ENCODE results near the gene CDKL2. TPM values are rescaled to one million over a fixed set of nuclear protein-coding genes. Genes with fewer than 3 reads are reported as not detected.

Gene CDKL2
- total and polyA plus RNA-seq, 9 of the 15 experiments (the other 6 are each of a cell fraction or from before 2014, with no cell fraction given), result 0.01 to 0.16 TPM; not detected in 7

GRCh38 chr4:75561789-75562188, 68.5 kb downstream of the CDKL2 start:
- intact Hi-C loops (cut with micrococcal nuclease), result no loop called here

DNA sequence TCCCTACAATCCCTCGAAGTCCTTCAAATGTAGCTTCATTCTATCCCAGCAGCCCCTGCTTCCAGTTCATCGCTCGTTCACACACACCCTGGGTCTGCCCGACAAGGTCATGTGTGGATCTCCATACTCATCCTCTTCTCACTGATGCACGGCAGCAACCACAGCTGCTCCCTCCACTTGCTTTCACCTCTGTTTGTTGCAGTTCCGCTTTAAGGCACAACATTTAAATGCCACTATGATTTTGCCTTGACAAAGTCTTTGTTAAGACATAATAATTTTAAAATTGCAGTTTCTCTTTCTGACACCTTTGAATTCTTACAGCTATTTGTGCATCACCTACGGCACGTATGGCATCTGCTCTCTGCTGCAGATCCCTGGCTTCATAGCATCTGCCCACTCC, 72.6 kb downstream of the CDKL2 start:
- ATAC-seq (no peak), DNase-seq (ENCODE audit: extremely low read depth in 1 of 4, low spot score in 3 of 4) (no peak), FAIRE-seq (no peak)
- ChIA-PET POLR2A (interaction anchor here (2.0 kb wide), 1 partner anchor 15 kb away, joined by 4 read pairs; no protein-coding TSS in a partner anchor), CTCF (ENCODE audit: low intra/inter-chr PET ratio) (no interaction called here)
- H3K4me2 ChIP-seq (ENCODE audit: insufficient read depth, low read length), result no peak overlapping the region
- peaks cover 3 to 4% of the 10 kb centered on the region in 2 experiments; a peak in 2 of 5 replicates for H3K4me1 ChIP-seq (replicated peaks in 1 of 2; ENCODE audit: control insufficient read depth in 2 of 2, insufficient read depth in 2 of 2, low read length in 2 of 2)
- no peaks in the 10 kb centered on the region for H4K20me1 ChIP-seq (replicated peaks; ENCODE audit: control insufficient read depth, insufficient read depth, low read length)
- intact Hi-C loops (cut with micrococcal nuclease) (no loop called here), in situ Hi-C loops (cut with MboI) (no loop called here)
- H3K9me1 ChIP-seq (ENCODE audit: control insufficient read depth, insufficient read depth, low read length), result no peaks in the 10 kb centered on the region
- peaks cover 15 to 22% of the 10 kb centered on the region in 2 experiments for H3K27me3 ChIP-seq (ENCODE audit: control insufficient read depth in 2 of 2, insufficient read depth in 2 of 2, low read length in 2 of 2)
- 5% methylated on average over 8 of the region's 8 CpGs for WGBS (ENCODE audit: insufficient coverage, low coverage, missing lambda C conversion rate)
- peak; percentile 63; the same call in 1 of the 2 replicates for TF ChIP-seq SPI1 (IDR thresholded peaks at IDR 0.05; ENCODE audit: borderline replicate concordance, low read depth, low read length)
- TF ChIP-seq ZNF165 (CRISPR knock-in tag; IDR thresholded peaks at IDR 0.05; ENCODE audit: borderline replicate concordance), result no peak
- no peak for TF ChIP-seq ZNF324 (CRISPR knock-in tag; IDR thresholded peaks at IDR 0.05)
- no TSS peak for BruUV-seq (replicated peaks)
- no peak overlapping the region for H3K27ac ChIP-seq (ENCODE audit: extremely low read depth, low read depth, low read length)
- H3K9ac ChIP-seq (ENCODE audit: insufficient read depth in 1 of 2, low read depth in 2 of 2, low read length in 2 of 2), result no peak overlapping the region
- H3K4me3 ChIP-seq, result no peak overlapping the region
- H3K9me3 ChIP-seq (replicated peaks; ENCODE audit: control insufficient read depth, insufficient read depth, low read depth, low read length), result no peaks in the 10 kb centered on the region
- H3K36me3 ChIP-seq (ENCODE audit: control insufficient read depth, insufficient read depth, low read length), result no peaks in the 10 kb centered on the region
- H3K79me2 ChIP-seq (ENCODE audit: control insufficient read depth, insufficient read depth, low read length), result no peaks in the 10 kb centered on the region
- H2AFZ ChIP-seq (ENCODE audit: low read depth, low read length), result no peak overlapping the region

More at GRCh38 chr4:75561789-75562188, 68.5 kb downstream of the CDKL2 start:
- CTCF ChIA-PET (ENCODE audit: low intra/inter-chr PET ratio), result no interaction called here
- H3K36me3 ChIP-seq (ENCODE audit: control insufficient read depth, insufficient read depth, low read length), result no peaks in the 10 kb centered on the region
- no peaks in the 10 kb centered on the region for H4K20me1 ChIP-seq (replicated peaks; ENCODE audit: control insufficient read depth, insufficient read depth, low read length)
- H3K27me3 ChIP-seq (ENCODE audit: control insufficient read depth in 2 of 2, insufficient read depth in 2 of 2, low read length in 2 of 2), result peaks cover 14 to 25% of the 10 kb centered on the region in 2 experiments
- TF ChIP-seq ZBED1 (IDR thresholded peaks at IDR 0.05) (no peak), MEIS2 (IDR thresholded peaks at IDR 0.05; ENCODE audit: partially characterized antibody) (peak; percentile 22), PKNOX1 (IDR thresholded peaks at IDR 0.05) (peak; percentile 52; the same call in 1 of the 2 replicates), NRF1 (conservative IDR thresholded peaks at IDR 0.05 in 1 of 2, IDR thresholded peaks at IDR 0.05 in 1 of 2) (peak in 1 of 2 experiments; percentile 40; a peak in 1 of 4 replicates)
- H3K27ac ChIP-seq (ENCODE audit: extremely low read depth, low read depth, low read length), result no peak overlapping the region
- no peak overlapping the region for H3K4me3 ChIP-seq
- no peaks in the 10 kb centered on the region for H3K9me1 ChIP-seq (ENCODE audit: control insufficient read depth, insufficient read depth, low read length)
- no peak overlapping the region; the same call in 1 of the 2 replicates for H3K4me2 ChIP-seq (ENCODE audit: insufficient read depth, low read length)
- POLR2A ChIA-PET, result no interaction called here
- FAIRE-seq (no peak), DNase-seq (ENCODE audit: extremely low read depth in 1 of 4, low spot score in 3 of 4) (peak in 2 of 4 experiments; percentile 27 to 34), ATAC-seq (peak; percentile 76)
- BruUV-seq (replicated peaks), result no TSS peak
- H3K4me1 ChIP-seq (replicated peaks in 1 of 2; ENCODE audit: control insufficient read depth in 2 of 2, insufficient read depth in 2 of 2, low read length in 2 of 2), result peaks cover 3 to 4% of the 10 kb centered on the region in 2 experiments; a peak in 1 of 5 replicates
- peak overlapping the region; percentile 66 for H2AFZ ChIP-seq (ENCODE audit: low read depth, low read length)
- no peaks in the 10 kb centered on the region for H3K9me3 ChIP-seq (replicated peaks; ENCODE audit: control insufficient read depth, insufficient read depth, low read depth, low read length)
- no peak overlapping the region for H3K9ac ChIP-seq (ENCODE audit: insufficient read depth in 1 of 2, low read depth in 2 of 2, low read length in 2 of 2)
- no peaks in the 10 kb centered on the region for H3K79me2 ChIP-seq (ENCODE audit: control insufficient read depth, insufficient read depth, low read length)
- WGBS (ENCODE audit: insufficient coverage, low coverage, missing lambda C conversion rate), result 19% methylated on average over 8 of the region's 8 CpGs
- in situ Hi-C loops (cut with MboI), result no loop called here

Data from K562 (cell line).